GM18873 (cell line): ENCODE results near the gene ASPG.

Source experiments
- ATAC-seq: cut with Tn5 transposase; IDR thresholded peaks from one replicate; pipeline ENCODE4 v1.9.1; 2021; ENCODE audit warnings: mild to moderate bottlenecking, moderate library complexity, moderate number of reproducible peaks; ENCODE audit not compliant: unreplicated experiment, low FRiP score

Gene ASPG

GRCh38 chr14:104092931-104093365, 7.4 kb downstream of the ASPG start:
- ATAC-seq: no peak

- no peak for ATAC-seq
These were observed 8.0 kb downstream of the ASPG start for GRCh38 chr14:104093366-104094055.

GRCh38 chr14:104094056-104094708, 8.7 kb downstream of the ASPG start:
- ATAC-seq: no peak

- ATAC-seq: no peak
These were observed 9.4 kb downstream of the ASPG start for GRCh38 chr14:104094709-104095425.

GRCh38 chr14:104095426-104096310, 10.2 kb downstream of the ASPG start:
- no peak for ATAC-seq

GRCh38 chr14:104096318-104096717, 10.8 kb downstream of the ASPG start:
- ATAC-seq: no peak

- ATAC-seq: no peak
These were observed 11.5 kb downstream of the ASPG start for GRCh38 chr14:104096751-104097700.

- no peak for ATAC-seq
These were observed 13.0 kb downstream of the ASPG start for GRCh38 chr14:104098272-104099095.

GRCh38 chr14:104099096-104100041, 13.9 kb downstream of the ASPG start:
- no peak for ATAC-seq

GRCh38 chr14:104100171-104101085, 14.9 kb downstream of the ASPG start:
- ATAC-seq: no peak

- ATAC-seq: no peak
These were observed 15.7 kb downstream of the ASPG start for GRCh38 chr14:104101086-104101621.

- ATAC-seq: no peak
These were observed 16.3 kb downstream of the ASPG start for GRCh38 chr14:104101651-104102281.

GRCh38 chr14:104102282-104102914, 16.9 kb downstream of the ASPG start:
- no peak for ATAC-seq

GRCh38 chr14:104103061-104103445, 17.6 kb downstream of the ASPG start:
- ATAC-seq: no peak

GRCh38 chr14:104103446-104104075, 18.1 kb downstream of the ASPG start:
- ATAC-seq: no peak
